NCI-H748 treated with DMSO at 0.1 percent for 48 hours (cell line): ENCODE measurements around the gene TIPARP.
A peak's percentile ranks its signal among the peaks of the same experiment; 100 is the strongest.

Experiments used
- DNase-seq: peaks from one replicate; lab custom pipeline; 2025; lab: John Stamatoyannopoulos, UW

Gene TIPARP

GRCh38 chr3:156675830-156676767, 1.7 kb downstream of the TIPARP start:
- peak; percentile 22 for DNase-seq

GRCh38 chr3:156676768-156677479, 2.5 kb downstream of the TIPARP start:
- no peak for DNase-seq

DNA sequence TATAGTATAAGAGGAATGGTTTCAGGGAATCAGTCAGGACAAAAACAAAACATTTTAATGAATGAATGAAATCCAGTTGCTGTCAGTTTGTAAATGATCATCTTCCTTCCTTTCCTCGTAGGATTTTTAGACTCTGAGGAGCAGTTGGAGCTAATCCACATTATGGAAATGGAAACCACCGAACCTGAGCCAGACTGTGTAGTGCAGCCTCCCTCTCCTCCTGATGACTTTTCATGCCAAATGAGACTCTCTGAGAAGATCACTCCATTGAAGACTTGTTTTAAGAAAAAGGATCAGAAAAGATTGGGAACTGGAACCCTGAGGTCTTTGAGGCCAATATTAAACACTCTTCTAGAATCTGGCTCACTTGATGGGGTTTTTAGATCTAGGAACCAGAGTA, 3.1 kb downstream of the TIPARP start:
- DNase-seq: no peak

DNA sequence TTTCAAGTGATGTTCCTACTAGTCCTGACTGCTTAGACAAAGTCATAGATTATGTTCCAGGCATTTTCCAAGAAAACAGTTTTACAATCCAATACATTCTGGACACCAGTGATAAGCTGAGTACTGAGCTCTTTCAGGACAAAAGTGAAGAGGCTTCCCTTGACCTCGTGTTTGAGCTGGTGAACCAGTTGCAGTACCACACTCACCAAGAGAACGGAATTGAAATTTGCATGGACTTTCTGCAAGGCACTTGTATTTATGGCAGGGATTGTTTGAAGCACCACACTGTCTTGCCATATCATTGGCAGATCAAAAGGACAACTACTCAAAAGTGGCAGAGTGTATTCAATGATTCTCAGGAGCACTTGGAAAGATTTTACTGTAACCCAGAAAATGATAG, 3.8 kb downstream of the TIPARP start:
- DNase-seq: no peak

- DNase-seq: no peak
These were observed 6.0 kb downstream of the TIPARP start for GRCh38 chr3:156680243-156680914.

- peak; percentile 88 for DNase-seq
These were observed 6.6 kb downstream of the TIPARP start for GRCh38 chr3:156681002-156681401.

DNA sequence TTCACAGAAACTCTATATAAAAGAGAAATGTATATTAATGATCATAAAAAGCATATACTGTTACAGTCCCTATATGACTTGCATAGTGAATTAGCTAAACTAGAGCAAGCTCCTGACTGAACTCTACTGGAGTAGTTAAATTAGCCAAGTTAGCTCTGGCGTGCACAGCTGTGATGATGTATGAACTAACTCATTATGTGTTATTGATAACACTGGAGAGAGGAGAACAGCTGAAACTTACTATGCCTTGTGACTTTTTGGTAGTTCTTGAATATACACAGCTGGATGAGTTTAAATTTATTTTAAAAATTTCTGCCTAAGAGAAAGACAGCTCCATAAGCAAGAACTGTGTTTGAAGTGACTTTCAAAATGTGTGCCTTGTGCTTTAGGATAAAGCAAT, 8.1 kb downstream of the TIPARP start:
- no peak for DNase-seq

DNA sequence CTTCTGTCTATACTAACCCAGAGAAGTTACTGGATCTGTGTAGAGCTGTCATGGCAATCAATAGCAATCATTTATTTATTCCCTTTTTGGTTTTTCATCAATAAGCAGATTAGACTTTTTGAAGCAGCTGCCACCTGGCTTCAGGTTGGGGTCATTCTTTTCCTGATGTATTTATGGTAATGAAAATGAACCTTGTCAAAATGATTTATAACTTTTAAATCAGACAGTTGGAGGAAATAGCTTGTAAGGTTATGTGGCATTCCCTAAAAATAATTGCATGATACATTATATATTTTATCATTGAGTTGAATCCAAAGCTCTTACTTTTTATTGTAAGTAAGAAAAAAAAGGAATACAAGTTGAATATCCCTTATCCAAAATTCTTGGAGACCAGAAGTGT, 8.6 kb downstream of the TIPARP start:
- DNase-seq: no peak

GRCh38 chr3:156685198-156685597, 10.8 kb downstream of the TIPARP start:
- no peak for DNase-seq

- DNase-seq: peak; percentile 11
These were observed 11.4 kb downstream of the TIPARP start for GRCh38 chr3:156685752-156686151.

DNA sequence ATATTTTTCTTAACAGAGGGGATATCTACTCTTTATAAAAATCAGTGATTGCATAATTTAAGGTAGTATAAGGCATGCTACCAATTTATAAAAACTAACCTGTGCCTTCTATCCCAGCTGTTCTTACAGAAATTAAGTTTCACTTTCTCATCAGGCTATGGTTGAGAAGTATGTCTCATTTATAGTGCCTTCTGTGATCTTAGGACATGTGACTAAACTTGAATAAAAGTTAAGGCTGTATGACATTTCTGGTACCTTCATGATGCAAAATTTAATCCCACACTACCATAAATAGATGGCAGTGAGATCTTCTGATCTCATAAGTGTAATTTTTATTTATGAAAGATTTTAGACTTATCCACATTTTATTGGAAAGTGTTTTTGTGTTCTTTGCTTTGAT, 12.6 kb downstream of the TIPARP start:
- no peak for DNase-seq

DNA sequence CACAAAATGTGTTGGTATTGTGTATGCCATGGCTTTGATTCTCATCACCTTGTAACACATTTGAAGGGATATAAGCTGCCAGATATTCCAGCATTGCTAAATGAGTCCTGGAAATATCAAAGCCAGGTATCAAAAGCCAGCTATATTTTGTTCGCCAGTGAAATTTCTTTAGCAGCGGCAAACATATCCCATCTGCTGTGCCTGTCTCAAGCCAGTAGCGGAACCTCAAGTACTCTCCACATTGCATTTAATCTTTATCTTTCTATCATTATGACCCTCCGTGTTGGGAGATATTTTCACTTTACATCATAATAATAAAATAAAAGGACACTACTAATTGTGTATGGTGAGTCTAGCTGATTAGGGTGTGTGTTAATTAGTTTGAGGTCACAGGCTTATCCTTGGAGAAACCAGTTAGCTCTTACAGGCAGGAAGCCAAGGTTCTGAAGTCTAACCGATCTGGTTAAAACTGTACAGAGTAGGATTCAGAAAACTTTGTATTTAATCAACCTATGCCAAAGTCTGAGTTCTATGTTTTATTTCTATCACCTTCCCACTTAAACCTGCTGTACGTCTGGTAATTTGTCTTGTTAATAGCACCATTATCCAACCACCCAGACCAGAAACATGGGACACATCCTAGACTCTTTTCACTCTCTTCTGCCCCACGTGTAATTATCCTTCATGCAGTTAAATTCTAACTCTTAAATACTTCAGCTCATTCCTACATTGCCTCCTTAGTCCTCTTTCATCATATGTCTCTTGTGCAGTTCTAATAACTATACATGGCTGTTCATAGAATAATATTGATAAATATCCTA, 14.5 kb downstream of the TIPARP start:
- DNase-seq: no peak

DNA sequence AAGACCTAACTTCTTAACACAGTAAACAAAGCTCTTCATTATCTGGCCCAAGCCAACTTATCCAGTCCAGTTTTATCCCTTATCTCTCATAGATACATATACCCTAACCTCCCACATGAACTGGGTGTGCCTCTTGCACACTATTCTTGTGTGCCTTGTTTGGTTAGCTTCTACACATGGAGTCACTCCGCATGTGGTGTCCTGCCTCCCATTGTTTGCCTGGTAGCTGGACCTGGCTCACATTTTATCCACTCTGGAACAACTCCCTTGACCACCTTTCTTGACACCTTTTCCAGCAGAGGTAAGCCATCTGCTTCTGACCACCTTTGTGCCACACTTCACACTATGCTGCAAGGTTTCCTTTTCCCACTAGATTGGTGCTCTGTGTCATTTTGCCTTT, 15.2 kb downstream of the TIPARP start:
- DNase-seq: no peak

DNA sequence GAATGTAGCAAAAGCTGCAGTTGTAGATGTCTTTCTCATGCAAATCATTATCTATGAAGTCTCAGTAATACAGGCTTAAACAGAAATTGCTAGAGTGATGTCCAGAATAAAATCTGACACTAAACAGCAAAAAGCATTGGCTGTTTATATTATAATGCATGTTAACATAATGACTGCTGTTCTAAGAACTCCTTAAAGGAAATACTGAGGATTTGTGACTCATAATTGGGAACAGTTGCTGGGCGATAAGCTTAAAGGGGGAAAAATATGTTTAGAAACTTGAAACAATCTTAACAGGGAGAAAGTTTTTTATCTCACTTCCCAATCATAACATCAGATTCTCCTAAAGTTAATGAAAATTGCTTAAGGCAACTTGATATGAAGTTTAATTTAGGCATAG, 17.5 kb downstream of the TIPARP start:
- no peak for DNase-seq

DNA sequence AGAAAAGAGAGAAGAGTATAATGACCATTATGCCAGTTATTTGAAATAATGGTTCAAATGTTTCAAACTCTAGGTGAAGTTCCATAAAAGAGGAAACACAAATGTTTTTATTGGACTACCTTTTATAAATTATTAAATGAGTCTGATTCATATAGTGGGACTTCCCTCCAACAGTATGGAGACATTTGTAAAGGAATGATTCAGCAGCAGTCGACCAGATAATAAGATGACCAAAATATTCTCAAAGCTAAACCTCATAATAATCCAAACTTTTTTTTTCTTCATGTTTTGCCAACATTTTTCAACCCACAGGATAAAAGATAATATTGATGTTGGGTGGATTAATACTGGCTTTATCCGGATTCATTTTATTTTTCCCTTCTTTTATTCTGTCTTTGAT, 18.8 kb downstream of the TIPARP start:
- no peak for DNase-seq

- DNase-seq: no peak
These were observed 20.1 kb downstream of the TIPARP start for GRCh38 chr3:156694536-156694935.

GRCh38 chr3:156702367-156702766, 28.0 kb downstream of the TIPARP start:
- DNase-seq: no peak

GRCh38 chr3:156704370-156705036, 30.1 kb downstream of the TIPARP start:
- no peak for DNase-seq

GRCh38 chr3:156705761-156706616, 31.6 kb downstream of the TIPARP start:
- DNase-seq: no peak

DNA sequence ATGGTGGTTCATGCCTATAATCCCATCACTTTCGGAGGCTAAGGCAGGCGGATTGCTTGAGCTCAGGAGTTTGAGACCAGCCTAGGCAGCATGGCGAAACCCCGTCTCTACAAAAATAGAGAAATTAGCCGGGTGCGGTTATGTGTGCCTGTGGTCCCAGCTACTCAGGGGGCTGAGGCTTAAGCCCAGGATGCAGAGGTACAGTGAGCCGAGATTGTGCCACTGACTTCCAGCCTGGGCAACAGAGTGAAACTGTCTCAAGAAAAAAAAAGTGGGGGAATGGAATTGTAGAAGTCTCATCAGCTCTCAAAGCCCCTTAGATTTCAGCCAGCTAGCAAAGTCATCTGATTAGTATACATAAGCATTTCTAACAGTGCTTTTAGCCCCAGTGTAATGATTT, 33.2 kb downstream of the TIPARP start:
- DNase-seq: no peak
